GM21825 (cell line): ENCODE measurements around the gene KCNJ1.

Source experiments
- ATAC-seq: cut with Tn5 transposase; IDR thresholded peaks from one replicate; pipeline ENCODE4 v1.9.1; 2021; ENCODE audit warnings: mild to moderate bottlenecking, moderate library complexity; ENCODE audit not compliant: unreplicated experiment

KCNJ1 gene

DNA sequence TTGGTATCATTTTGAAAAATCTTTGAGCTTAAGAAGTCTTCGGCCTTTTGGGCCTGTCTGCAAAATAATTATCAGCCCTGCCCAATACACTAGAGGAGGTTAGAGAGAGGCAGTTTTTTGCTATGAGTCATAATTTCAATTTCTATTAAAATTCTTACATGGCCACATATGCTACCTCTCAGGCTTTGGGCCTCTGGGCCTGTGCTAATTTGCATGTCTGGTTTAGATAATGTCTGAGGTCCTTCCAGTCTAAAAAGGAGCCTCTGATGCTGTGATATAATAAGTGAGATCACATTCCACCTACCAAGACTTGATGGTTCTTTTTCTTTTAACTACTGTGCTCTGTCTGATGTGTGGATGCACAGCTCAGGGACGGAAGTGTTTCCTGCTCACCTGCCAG lies 70.8 kb downstream of the KCNJ1 start:
- ATAC-seq = peak; percentile 97

DNA sequence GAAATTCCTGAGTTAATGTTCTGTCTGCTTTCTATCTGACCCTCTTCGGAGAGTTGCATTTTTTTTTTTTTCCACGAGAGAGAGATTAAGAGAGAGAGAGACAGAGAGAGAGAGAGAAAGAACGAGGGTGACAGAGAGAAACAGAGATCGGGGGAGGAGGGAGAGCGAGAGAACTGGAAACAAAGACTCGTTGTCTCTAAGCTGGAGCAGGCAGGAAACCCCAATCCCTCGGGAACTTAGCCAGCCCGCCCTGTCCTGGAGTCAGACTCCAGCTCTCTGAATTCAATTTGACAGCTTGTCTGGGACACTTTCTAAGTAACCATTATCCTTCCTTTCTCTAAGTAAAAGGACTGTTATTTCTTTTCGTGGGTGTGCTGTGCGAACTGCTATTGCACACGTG lies 76.9 kb downstream of the KCNJ1 start:
- no peak for ATAC-seq

DNA sequence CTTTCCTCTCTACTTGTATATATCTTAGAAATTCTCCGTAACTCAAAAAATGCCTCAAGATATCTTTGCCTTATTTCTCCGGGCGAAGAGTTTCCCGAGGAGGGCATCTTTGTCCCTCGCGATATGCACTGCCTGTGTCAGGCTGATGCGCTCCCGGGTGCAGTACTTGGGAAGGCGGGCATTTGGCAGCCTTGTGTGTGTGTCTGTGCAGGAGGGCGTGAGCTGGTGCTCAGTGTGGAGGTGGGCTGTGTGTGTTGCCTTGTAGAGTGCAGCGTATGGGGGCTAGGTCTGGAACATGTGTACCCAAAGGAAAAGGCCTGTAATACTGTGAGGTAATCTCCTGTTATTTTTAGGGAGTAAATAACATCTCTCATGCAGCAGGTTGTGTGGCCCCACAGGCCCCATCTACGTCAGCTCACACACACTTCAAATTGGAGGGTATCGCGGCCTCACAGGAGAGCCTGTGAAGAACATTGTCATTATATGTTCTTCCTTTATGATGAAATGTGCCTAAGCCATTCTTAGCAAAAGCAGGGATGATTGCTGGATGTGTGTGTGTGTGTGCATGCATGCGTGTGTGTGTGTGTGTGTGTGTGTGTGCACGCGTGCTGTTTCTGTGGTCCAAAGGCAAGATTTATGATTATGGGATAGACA lies 77.5 kb downstream of the KCNJ1 start:
- no peak for ATAC-seq
